ENCODE results near the gene ELOVL6. TPM values are rescaled to one million over a fixed set of nuclear protein-coding genes. Genes with fewer than 3 reads are reported as not detected.

Gene ELOVL6
- total RNA-seq, 1 experiment from 2014 or later = 12.9 TPM

DNA sequence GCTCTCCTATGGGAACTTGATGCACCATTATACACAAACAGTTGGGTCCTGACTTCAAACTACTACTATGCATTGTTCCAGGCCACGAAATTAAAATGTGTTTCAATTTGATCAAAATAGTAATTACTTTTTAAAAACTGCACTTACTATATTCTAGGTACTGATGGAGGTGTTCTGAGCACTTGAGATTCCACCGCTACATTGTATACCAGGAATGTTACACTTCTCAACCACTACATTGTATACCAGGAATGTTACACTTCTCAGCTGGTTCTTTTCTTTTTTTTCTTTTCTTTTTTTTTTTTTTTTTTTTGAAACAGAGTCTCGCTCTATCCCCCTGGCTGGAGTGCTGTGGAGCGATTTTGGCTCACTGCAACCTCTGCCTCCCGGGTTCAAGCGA lies 77.9 kb downstream of the ELOVL6 start:
- no peak overlapping the region for H3K4me3 ChIP-seq
- no peak for DNase-seq
- H3K36me3 ChIP-seq = no peaks in the 10 kb centered on the region
- H3K27me3 ChIP-seq = no peaks in the 10 kb centered on the region
- H3K9me3 ChIP-seq = no peaks in the 10 kb centered on the region

DNA sequence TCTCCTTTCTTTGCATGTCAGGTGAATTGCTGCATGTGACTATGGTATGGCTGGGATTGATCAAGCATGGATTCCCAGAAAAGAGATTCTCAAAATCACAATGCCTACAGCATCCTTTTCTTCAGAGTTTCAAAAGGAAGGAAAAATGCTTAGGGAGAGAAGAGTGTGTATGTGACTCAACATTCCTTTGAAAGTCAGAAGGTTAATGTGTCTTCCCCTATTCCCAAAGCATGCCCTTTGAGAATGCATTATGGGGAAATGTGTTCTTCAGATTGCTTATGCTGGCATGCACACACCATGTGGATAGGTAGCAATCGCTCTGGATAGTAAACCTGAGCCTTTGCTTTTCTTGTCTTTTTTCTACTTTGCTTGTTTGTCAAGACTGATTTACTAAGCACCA lies 78.5 kb downstream of the ELOVL6 start:
- no peaks in the 10 kb centered on the region for H3K9me3 ChIP-seq
- H3K4me3 ChIP-seq = no peak overlapping the region
- DNase-seq = no peak
- no peaks in the 10 kb centered on the region for H3K27me3 ChIP-seq
- H3K36me3 ChIP-seq = no peaks in the 10 kb centered on the region

DNA sequence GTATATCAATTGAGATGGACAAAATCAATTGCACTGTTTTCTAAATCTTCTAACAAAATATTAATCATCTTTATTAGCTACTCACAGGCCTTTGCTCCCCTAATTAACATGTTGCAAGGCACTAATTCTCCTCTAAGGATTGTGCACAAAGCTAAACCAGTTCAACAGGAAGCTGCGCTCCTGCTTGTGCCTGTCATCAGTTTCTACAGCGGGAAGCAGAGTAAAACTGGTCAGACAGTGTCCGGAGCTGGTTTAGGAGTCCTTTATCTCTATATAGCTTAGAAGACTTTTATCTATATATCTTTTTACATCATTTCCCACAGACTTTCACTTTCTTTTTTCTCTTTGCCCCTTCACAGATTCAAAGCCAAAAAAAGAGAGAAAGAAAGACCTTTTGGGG lies 79.1 kb downstream of the ELOVL6 start:
- DNase-seq = no peak
- no peaks in the 10 kb centered on the region for H3K36me3 ChIP-seq
- no peaks in the 10 kb centered on the region for H3K9me3 ChIP-seq
- H3K27me3 ChIP-seq = no peaks in the 10 kb centered on the region
- no peak overlapping the region for H3K4me3 ChIP-seq

GRCh38 chr4:110112056-110112455 lies 86.4 kb downstream of the ELOVL6 start:
- no peaks in the 10 kb centered on the region for H3K27me3 ChIP-seq
- H3K4me3 ChIP-seq = no peak overlapping the region
- no peak for DNase-seq
- no peaks in the 10 kb centered on the region for H3K9me3 ChIP-seq
- H3K36me3 ChIP-seq = no peaks in the 10 kb centered on the region

DNA sequence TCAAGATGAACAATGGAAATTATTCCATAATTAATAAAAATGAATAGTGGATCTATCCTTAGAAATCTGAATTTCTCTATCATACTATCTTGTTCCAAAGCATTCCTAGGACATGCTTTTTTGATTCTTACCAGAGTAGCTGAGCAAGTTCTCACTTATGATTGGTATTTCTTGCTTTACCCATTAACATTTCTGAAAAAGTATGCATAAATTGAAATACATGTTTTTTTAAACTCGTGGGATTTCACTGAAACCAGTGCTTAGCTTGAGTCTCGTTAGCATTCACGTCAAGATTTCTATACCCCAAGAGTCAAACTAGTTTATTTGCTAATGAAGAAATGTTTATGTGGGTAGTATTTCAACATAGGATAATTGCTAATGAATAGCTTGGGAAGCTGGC lies 89.0 kb downstream of the ELOVL6 start:
- DNase-seq = no peak
- H3K9me3 ChIP-seq = no peaks in the 10 kb centered on the region
- H3K4me3 ChIP-seq = no peak overlapping the region
- no peaks in the 10 kb centered on the region; the same call in 1 of the 2 replicates for H3K36me3 ChIP-seq
- no peaks in the 10 kb centered on the region for H3K27me3 ChIP-seq

DNA sequence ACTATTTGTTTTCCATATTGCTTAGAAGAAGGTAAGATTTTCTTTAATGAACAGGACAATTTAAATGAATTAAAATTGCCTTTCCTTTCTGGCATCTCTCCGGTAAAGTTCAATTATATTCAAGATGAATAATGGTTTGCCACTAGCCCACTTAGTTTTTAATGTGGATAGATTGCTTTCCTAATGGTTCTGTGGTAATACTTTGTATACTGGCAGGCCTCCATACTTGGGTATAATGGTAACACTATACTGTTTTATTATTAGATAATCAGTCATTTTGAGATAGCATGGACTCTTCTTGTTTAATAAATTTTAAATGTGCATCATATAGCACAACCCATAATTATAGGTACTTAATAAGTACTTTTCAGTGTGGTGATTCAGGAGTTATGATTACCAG lies 89.5 kb downstream of the ELOVL6 start:
- Histone ChIP-seq H3K27me3 (no peaks in the 10 kb centered on the region), H3K4me3 (no peak overlapping the region), H3K36me3 (no peaks in the 10 kb centered on the region; the same call in 1 of the 2 replicates), H3K9me3 (no peaks in the 10 kb centered on the region)
- DNase-seq = no peak

GRCh38 chr4:110108422-110108821 lies 90.0 kb downstream of the ELOVL6 start:
- no peak for DNase-seq
- no peaks in the 10 kb centered on the region for H3K9me3 ChIP-seq
- H3K4me3 ChIP-seq = no peak overlapping the region
- H3K36me3 ChIP-seq = no peaks in the 10 kb centered on the region; the same call in 1 of the 2 replicates
- H3K27me3 ChIP-seq = no peaks in the 10 kb centered on the region

DNA sequence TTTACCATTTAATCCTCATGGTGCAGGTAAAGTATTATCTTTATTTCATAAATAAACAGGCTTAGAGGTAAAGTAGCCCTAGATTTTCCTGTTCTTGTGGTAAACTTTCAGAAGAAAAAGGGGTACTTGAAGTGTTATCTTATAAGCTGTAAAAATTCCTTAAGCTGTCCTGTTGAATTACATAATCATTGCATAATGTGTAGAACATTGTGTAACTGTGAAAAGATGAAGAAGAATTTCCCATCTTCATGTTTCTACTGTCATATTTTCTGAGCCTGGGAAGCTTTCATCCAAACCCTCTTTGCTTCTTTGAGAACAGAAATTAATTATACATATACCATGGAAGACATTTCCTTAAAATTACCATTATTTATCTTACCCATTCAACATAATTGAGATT lies 90.5 kb downstream of the ELOVL6 start:
- DNase-seq = no peak
- Histone ChIP-seq H3K27me3 (no peaks in the 10 kb centered on the region), H3K9me3 (no peaks in the 10 kb centered on the region), H3K4me3 (no peak overlapping the region), H3K36me3 (no peaks in the 10 kb centered on the region; the same call in 1 of the 2 replicates)

GRCh38 chr4:110106931-110107296 lies 91.5 kb downstream of the ELOVL6 start:
- Histone ChIP-seq H3K9me3 (no peaks in the 10 kb centered on the region), H3K27me3 (no peaks in the 10 kb centered on the region), H3K36me3 (no peaks in the 10 kb centered on the region; the same call in 1 of the 2 replicates), H3K4me3 (no peak overlapping the region)
- DNase-seq = no peak

DNA sequence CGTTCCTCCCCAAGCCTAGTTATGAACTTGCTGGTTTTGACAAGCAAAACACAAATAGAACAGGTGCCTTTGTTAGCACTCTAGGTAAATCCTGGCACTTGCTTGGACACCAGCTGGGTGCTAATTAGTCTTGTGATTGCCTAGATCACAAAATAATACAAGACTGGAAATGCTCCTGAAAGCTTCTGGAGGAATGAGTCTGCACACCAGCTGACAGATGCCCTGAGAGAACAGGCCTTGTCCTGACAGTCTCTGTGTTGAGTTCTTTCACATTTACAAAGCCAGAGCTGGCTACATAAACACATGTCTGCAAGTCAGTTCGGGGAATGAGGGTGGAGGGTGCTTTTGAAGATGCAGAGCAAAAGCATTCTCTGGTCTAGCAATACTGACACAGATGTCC lies 93.8 kb downstream of the ELOVL6 start:
- no peaks in the 10 kb centered on the region for H3K27me3 ChIP-seq
- no peak overlapping the region for H3K4me3 ChIP-seq
- DNase-seq = no peak
- H3K36me3 ChIP-seq = no peaks in the 10 kb centered on the region; the same call in 1 of the 2 replicates
- H3K9me3 ChIP-seq = no peaks in the 10 kb centered on the region

GRCh38 chr4:110099638-110100037 lies 98.8 kb downstream of the ELOVL6 start:
- no peaks in the 10 kb centered on the region for H3K27me3 ChIP-seq
- DNase-seq = no peak
- no peaks in the 10 kb centered on the region for H3K36me3 ChIP-seq
- H3K9me3 ChIP-seq = no peaks in the 10 kb centered on the region
- no peak overlapping the region for H3K4me3 ChIP-seq

GRCh38 chr4:110096405-110096804 lies 102.0 kb downstream of the ELOVL6 start:
- Histone ChIP-seq H3K9me3 (no peaks in the 10 kb centered on the region), H3K36me3 (no peaks in the 10 kb centered on the region), H3K4me3 (no peak overlapping the region), H3K27me3 (no peaks in the 10 kb centered on the region)
- no peak for DNase-seq

DNA sequence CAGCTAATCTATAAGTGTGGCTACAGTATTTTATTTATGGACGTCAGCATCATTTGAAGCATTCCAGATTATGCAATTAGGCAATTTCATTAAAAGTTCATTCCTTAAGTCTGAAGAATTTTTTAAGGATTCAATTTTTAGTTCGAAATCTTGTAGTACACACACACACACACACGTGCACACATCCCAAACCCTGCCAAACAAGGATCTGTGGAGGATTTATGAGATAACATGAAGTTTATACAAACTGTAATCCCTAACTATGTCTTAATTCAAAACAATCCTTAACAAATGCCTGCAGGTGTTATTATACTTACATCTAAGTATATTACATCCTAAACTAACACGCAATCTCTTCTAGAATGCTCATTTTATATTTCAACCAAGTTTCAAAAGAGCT lies 105.8 kb downstream of the ELOVL6 start:
- Histone ChIP-seq H3K27me3 (no peaks in the 10 kb centered on the region), H3K9me3 (no peaks in the 10 kb centered on the region), H3K4me3 (no peak overlapping the region), H3K36me3 (no peaks in the 10 kb centered on the region)
- no peak for DNase-seq

- H3K9me3 ChIP-seq = no peaks in the 10 kb centered on the region
- no peaks in the 10 kb centered on the region for H3K27me3 ChIP-seq
- DNase-seq = peak; percentile 15
- H3K4me3 ChIP-seq = no peak overlapping the region
- no peaks in the 10 kb centered on the region for H3K36me3 ChIP-seq
These were observed 106.8 kb downstream of the ELOVL6 start for GRCh38 chr4:110091434-110092140.

GRCh38 chr4:110088670-110089069 lies 109.7 kb downstream of the ELOVL6 start:
- no peak for DNase-seq
- H3K27me3 ChIP-seq = no peaks in the 10 kb centered on the region
- no peak overlapping the region for H3K4me3 ChIP-seq
- H3K36me3 ChIP-seq = no peaks in the 10 kb centered on the region
- H3K9me3 ChIP-seq = no peaks in the 10 kb centered on the region

DNA sequence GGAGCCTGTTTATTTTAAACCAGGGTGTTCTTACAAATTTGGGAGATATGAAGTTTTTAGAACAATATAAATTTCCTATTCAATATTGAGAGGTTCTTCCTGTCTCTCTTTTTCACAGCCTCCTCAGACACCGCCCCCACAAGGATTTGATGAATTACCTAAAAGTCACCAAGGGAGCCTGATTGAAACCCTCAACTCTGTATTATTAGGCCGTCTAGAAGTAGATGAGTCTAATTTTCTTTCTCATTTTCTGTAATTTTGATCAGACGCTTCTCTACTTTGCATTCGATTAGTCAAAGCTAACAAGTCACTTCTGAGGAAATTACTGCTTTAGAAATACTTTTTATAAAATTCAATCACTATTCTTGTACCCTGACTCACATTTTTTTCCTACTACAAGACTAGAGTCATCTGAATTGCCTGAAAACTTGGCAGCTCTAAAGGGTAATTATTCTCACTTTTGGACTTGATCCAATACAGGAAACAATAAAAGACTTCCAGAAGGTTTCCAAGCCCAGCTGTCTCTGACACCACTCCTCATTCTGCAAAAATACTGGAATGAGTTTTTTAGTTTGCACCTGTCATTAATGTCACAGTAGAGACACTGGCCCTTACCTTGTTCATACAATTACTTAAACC lies 111.2 kb downstream of the ELOVL6 start:
- no peaks in the 10 kb centered on the region for H3K27me3 ChIP-seq
- no peaks in the 10 kb centered on the region for H3K36me3 ChIP-seq
- DNase-seq = no peak
- no peaks in the 10 kb centered on the region for H3K9me3 ChIP-seq
- H3K4me3 ChIP-seq = no peak overlapping the region

DNA sequence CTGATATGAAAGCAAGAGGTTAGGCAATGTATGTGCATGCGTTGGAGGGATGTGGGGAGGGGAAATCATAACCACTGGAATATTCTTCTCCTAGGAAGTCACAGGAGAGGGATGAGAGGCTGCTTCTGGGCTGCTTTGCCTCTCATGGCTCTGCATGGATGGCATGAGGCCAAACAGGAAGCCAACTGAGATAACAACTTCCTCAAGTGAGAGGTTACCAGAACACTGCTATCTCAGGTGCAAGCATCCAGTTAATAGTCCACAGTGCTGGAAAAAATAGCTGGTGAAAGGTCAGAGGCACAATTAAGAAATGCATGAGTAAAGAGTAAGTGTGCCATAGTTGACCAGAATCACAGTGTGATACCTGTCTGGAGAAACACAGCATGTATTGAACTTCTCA lies 113.3 kb downstream of the ELOVL6 start:
- Histone ChIP-seq H3K9me3 (no peaks in the 10 kb centered on the region), H3K27me3 (no peaks in the 10 kb centered on the region), H3K36me3 (no peaks in the 10 kb centered on the region), H3K4me3 (no peak overlapping the region)
- DNase-seq = peak; percentile 7

DNA sequence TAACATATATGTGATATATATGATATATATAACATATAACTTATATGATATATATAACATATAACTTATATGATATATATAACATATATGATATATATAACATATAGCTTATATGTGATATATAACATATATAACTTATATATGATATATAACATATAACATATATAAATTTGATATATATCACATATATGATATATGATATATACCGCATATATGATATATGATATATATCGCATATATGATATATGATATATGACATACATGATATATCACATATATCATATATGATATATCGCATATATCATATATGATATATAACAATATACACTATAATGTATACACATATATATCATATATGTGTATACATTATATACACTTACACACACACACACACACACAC lies 114.3 kb downstream of the ELOVL6 start:
- no peaks in the 10 kb centered on the region for H3K9me3 ChIP-seq
- H3K36me3 ChIP-seq = no peaks in the 10 kb centered on the region
- H3K27me3 ChIP-seq = no peaks in the 10 kb centered on the region
- H3K4me3 ChIP-seq = no peak overlapping the region
- DNase-seq = no peak

Data from MG63 (cell line).